HepG2 (cell line): ENCODE measurements around the gene RABL6. TPM values are rescaled to one million over a fixed set of nuclear protein-coding genes. Genes with fewer than 3 reads are reported as not detected.

ENCODE experiments used
- AKNA ChIP-seq: sonication (generic); formaldehyde crosslinking; IDR thresholded peaks from 2 replicates; pipeline ENCODE4 v1.4.0; 2020; ENCODE audit warnings: missing genetic modification reagents, borderline replicate concordance
- FLYWCH1 ChIP-seq: sonication (generic); formaldehyde crosslinking; IDR thresholded peaks from 2 replicates; pipeline ENCODE4 v1.8.1; 2023; ENCODE audit warnings: mild to moderate bottlenecking, missing genetic modification reagents
- GFI1 ChIP-seq: sonication (generic); formaldehyde crosslinking; IDR thresholded peaks from 2 replicates; pipeline ENCODE4 v1.5.0; 2020; ENCODE audit warnings: missing genetic modification reagents, mild to moderate bottlenecking, borderline replicate concordance
- HMGA1 ChIP-seq: sonication (generic); formaldehyde crosslinking; conservative IDR thresholded peaks from 2 replicates; pipeline ENCODE4 v1.4.0; 2020; ENCODE audit warnings: missing genetic modification reagents
- KDM6A ChIP-seq: IDR thresholded peaks from 2 replicates; pipeline ENCODE4 v1.6.1; 2016; ENCODE audit warnings: low read depth
- MTA1 ChIP-seq: sonication (generic); formaldehyde crosslinking; IDR thresholded peaks from 2 replicates; pipeline ENCODE4 v1.4.0; 2020; ENCODE audit warnings: missing genetic modification reagents, mild to moderate bottlenecking, borderline replicate concordance
- PREB ChIP-seq: sonication (generic); formaldehyde crosslinking; IDR thresholded peaks from 2 replicates; pipeline ENCODE4 v1.4.0; 2020; ENCODE audit warnings: missing genetic modification reagents
- REPIN1 ChIP-seq: sonication (generic); formaldehyde crosslinking; IDR thresholded peaks from 2 replicates; pipeline ENCODE4 v1.8.0; 2022; ENCODE audit warnings: missing genetic modification reagents, low read depth, mild to moderate bottlenecking, borderline replicate concordance
- SIN3A ChIP-seq: IDR thresholded peaks from 2 replicates; pipeline ENCODE4 v1.6.1; 2011; ENCODE audit warnings: low read depth, mild to moderate bottlenecking, control low read depth, low read length, borderline replicate concordance
- SNAPC2 ChIP-seq: sonication (generic); formaldehyde crosslinking; IDR thresholded peaks from 2 replicates; pipeline ENCODE4 v1.8.1; 2022; ENCODE audit warnings: mild to moderate bottlenecking, missing genetic modification reagents
- SRSF4 ChIP-seq: fragments of 200-400 bp; formaldehyde crosslinking; IDR thresholded peaks from one replicate; pipeline ENCODE4 v1.6.1; 2018; ENCODE audit warnings: mild to moderate bottlenecking, low read depth, low read length, moderate library complexity; ENCODE audit not compliant: poor library complexity, severe bottlenecking
- YY1 ChIP-seq: IDR thresholded peaks from 2 replicates; pipeline ENCODE4 v1.6.1; 2011; ENCODE audit warnings: low read length, low read depth, moderate library complexity, mild to moderate bottlenecking; ENCODE audit not compliant: insufficient read depth, insufficient replicate concordance
- ZHX1 ChIP-seq: sonication (generic); formaldehyde crosslinking; IDR thresholded peaks from 2 replicates; pipeline ENCODE4 v1.8.1; 2022; ENCODE audit warnings: low read depth, mild to moderate bottlenecking, missing genetic modification reagents
- ZNF253 ChIP-seq: sonication (generic); formaldehyde crosslinking; IDR thresholded peaks from 2 replicates; pipeline ENCODE4 v1.8.0; 2022; ENCODE audit warnings: mild to moderate bottlenecking, missing genetic modification reagents, borderline replicate concordance
- ZNF709 ChIP-seq: sonication (generic); formaldehyde crosslinking; IDR thresholded peaks from 2 replicates; pipeline ENCODE4 v1.5.0; 2020; ENCODE audit warnings: mild to moderate bottlenecking, missing genetic modification reagents
- ZNF777 ChIP-seq: sonication (generic); formaldehyde crosslinking; IDR thresholded peaks from 2 replicates; pipeline ENCODE4 v1.4.0; 2020; ENCODE audit warnings: missing genetic modification reagents
- ZNF784 ChIP-seq: sonication (generic); formaldehyde crosslinking; IDR thresholded peaks from 2 replicates; pipeline ENCODE4 v1.5.1; 2020; ENCODE audit warnings: missing genetic modification reagents, mild to moderate bottlenecking, borderline replicate concordance
- ZSCAN21 ChIP-seq: sonication (generic); formaldehyde crosslinking; IDR thresholded peaks from 2 replicates; pipeline ENCODE4 v1.8.0; 2022; ENCODE audit warnings: mild to moderate bottlenecking, missing genetic modification reagents, moderate library complexity, borderline replicate concordance
- polyA plus RNA-seq, 8 experiments: library from polyadenylated mRNA; depleted of rRNA in 3 of 8; stranded (reverse) in 7 of 8; unstranded in 1 of 8; fragments of >200 nt; fragmentation: Illumina TruSeq in 4 of 8; extraction: Trizol in 4 of 8; gene quantifications; 2 replicates each; pipeline versions ENCODE4 v1.2.1 to v1.2.3, GENCODE V29; 2011 to 2016; ENCODE audit warnings: low read depth in 4 of 8, missing spikeins in 1 of 8, mixed read lengths in 1 of 8; ENCODE audit not compliant: insufficient read depth in 1 of 8
- total RNA-seq, 5 experiments: library from RNA; depleted of rRNA; stranded (reverse); fragments of >200 nt; fragmentation: Illumina TruSeq; extraction: Trizol; gene quantifications; 2 replicates each; pipeline ENCODE4 v1.2.3, GENCODE V29; 2016; ENCODE audit warnings: low read depth in 1 of 5

RABL6 gene
- total and polyA plus RNA-seq, 2 of the 13 experiments (the other 11 are each of a cell fraction or from before 2014, with no cell fraction given): 81.5 to 125 TPM

GRCh38 chr9:136847088-136847825 lies 39.5 kb downstream of the RABL6 start (continued):
- TF ChIP-seq PREB: no peak
- TF ChIP-seq AKNA (CRISPR knock-in tag): no peak
- TF ChIP-seq ZNF784 (CRISPR knock-in tag): 0 out of 2 replicates have a peak, but pooled peaks have one; percentile 10
- TF ChIP-seq SRSF4: peak; percentile 33
- TF ChIP-seq HMGA1 (CRISPR knock-in tag): no peak
- 0 out of 2 replicates have a peak, but pooled peaks have one; percentile 7 for TF ChIP-seq ZNF709
- peak; percentile 16; the same call in 1 of the 2 replicates for TF ChIP-seq MTA1
- peak; percentile 16 for TF ChIP-seq YY1
- no peak for TF ChIP-seq FLYWCH1
- TF ChIP-seq REPIN1: peak; percentile 55
- TF ChIP-seq ZHX1 (CRISPR knock-in tag): peak; percentile 97
- TF ChIP-seq ZSCAN21 (CRISPR knock-in tag): 0 out of 2 replicates have a peak, but pooled peaks have one; percentile 52
- TF ChIP-seq SNAPC2 (CRISPR knock-in tag): 0 out of 2 replicates have a peak, but pooled peaks have one; percentile 43
- TF ChIP-seq SIN3A: 0 out of 2 replicates have a peak, but pooled peaks have one; percentile 19
- 0 out of 2 replicates have a peak, but pooled peaks have one; percentile 24 for TF ChIP-seq ZNF253
- TF ChIP-seq ZNF777 (CRISPR knock-in tag): peak; percentile 97; the same call in 1 of the 2 replicates
- TF ChIP-seq GFI1 (CRISPR knock-in tag): peak; percentile 66; the same call in 1 of the 2 replicates
- no peak for TF ChIP-seq KDM6A (CRISPR knock-in tag)
